Stimulated activated CD8-positive, alpha-beta memory T cell treated with anti-CD3 and anti-CD28 coated beads, Interleukin-7, amount 100 ng/mL, for 1 hour (primary cell): Measurements from ENCODE around the gene ATP11A.

Experiments
- DNase-seq, 2 donors: peaks; one replicate each; pipeline ENCODE4 v3.0.0-alpha.2; 2020; ENCODE audit warnings: low read depth in 2 of 2

Gene ATP11A

DNA sequence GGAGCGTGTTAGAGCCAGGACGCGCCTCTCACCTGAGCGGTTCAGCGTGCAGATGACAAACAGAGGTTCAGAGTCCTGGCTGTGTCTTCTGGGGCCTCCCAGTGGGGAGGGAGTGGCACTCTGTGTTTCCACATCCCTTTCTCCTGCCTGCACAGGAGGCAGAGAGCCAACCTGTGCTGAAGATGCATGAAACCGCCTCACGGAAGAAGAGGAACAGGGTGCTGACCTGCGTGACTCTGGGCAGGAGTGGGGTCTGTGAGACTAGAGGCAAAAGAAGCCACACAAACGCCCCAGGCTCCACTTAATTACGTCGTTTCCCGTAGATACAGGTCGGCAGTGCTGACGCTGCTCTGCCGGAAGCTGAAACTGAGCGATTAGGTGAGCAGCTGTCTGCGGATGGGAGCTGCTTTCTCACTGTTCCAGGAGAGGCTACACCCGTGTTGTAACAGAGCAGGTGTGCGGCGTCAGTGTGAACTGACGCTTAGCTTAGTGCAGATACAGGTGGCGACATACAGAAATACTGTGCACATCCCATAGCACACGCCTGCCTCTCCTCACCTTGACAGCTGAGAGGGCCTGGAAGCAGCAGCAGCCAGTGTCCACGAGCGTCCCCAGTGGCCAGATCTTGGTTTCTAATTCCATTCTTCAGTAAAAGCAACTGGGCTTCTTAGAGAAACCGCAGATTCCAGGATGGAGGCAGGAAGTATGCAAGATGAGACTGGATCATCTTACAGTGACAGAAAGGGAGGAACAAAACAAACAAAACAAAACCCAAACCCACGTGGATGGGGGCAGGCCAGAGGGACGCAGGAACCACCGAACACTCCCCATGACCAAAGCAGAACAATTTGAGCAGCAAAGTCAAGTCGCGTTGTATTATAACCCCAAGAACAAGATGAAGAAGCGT lies 241.4 kb downstream of the ATP11A start:
- no peak for DNase-seq

DNA sequence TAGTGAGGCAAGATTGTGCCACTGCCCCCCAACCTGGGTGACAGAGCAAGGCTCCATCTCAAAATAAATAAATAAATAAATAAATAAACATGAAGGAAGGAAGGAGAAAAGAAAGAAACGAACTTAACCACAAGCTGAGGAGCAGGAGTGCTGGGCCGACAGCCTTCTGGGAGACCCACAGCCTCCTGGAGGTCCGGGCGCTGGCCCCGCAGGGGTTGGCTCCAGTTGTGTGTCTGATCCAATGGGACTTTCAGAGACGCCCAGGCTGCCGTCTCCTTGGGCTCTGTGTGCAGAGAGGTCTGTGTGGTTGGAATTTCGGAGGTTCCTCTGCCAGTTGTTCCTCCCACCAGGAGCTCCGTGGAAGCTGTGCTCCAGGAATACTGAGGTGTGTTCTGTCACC lies 243.1 kb downstream of the ATP11A start:
- DNase-seq = no peak

- no peak for DNase-seq
Observed at GRCh38 chr13:112933649-112934048, 243.8 kb downstream of the ATP11A start.

- DNase-seq = no peak
Observed at GRCh38 chr13:112934078-112934477, 244.2 kb downstream of the ATP11A start.
